H1 (cell line): ENCODE measurements around the gene ALKAL2. TPM values are rescaled to one million over a fixed set of nuclear protein-coding genes. Genes with fewer than 3 reads are reported as not detected.

ENCODE experiments used
- CTCF ChIP-seq, 3 experiments: IDR thresholded peaks; 1 replicate in 2 of 3; 2 replicates in 1 of 3; pipeline versions ENCODE4 v1.5.1 to v1.6.1; 2011; ENCODE audit warnings: low read length in 3 of 3, mild to moderate bottlenecking in 3 of 3, inconsistent platforms in 2 of 3, low read depth in 1 of 3, moderate library complexity in 1 of 3; ENCODE audit not compliant: insufficient read depth in 1 of 3; ENCODE audit errors: control extremely low read depth in 1 of 3
- polyA plus RNA-seq, 7 experiments: library from polyadenylated mRNA; depleted of rRNA in 3 of 7; stranded (reverse) in 5 of 7; unstranded in 2 of 7; fragments of >200 nt in 5 of 7; fragments of 200-250 nt in 2 of 7; gene quantifications; 1 replicate in 5 of 7; 2 replicates in 1 of 7; 4 replicates in 1 of 7; pipeline versions ENCODE4 v1.2.1 to v1.2.3, GENCODE V29; 2011 to 2013; ENCODE audit warnings: missing spikeins in 2 of 7, mixed read lengths in 2 of 7
- total RNA-seq: library from RNA; stranded (reverse); fragmentation: NEBNext Ultra II Directional; extraction: Animal tissue kit (Norgen Biotek cat#: 25700); gene quantifications from 2 replicates; pipeline ENCODE4 v1.2.1, GENCODE V29; 2021

The ALKAL2 gene
- total and polyA plus RNA-seq, 2 of the 8 experiments (the other 6 are each of a cell fraction or from before 2014, with no cell fraction given): 4.6 to 11.5 TPM

- peak; percentile 74 to 88 (median 79) for TF ChIP-seq CTCF (IDR thresholded peaks at IDR 0.05; ENCODE audit: control extremely low read depth in 1 of 3, insufficient read depth in 1 of 3, low read depth in 1 of 3, low read length in 3 of 3)
These were observed 2.3 kb upstream of the ALKAL2 start (continued) for GRCh38 chr2:290090-290722.
